H1 (cell line): Measurements from ENCODE around the gene CCDC24.

Source experiments
- BRCA1 ChIP-seq: IDR thresholded peaks from 2 replicates; pipeline ENCODE4 v1.6.1; 2012; ENCODE audit warnings: low read depth, low read length, improper control_type of control experiment
- CEBPB ChIP-seq: IDR thresholded peaks from 2 replicates; pipeline ENCODE4 v1.6.1; 2012; ENCODE audit warnings: low read depth, low read length
- EP300 ChIP-seq, 2 experiments: IDR thresholded peaks; 1 replicate in 1 of 2; 2 replicates in 1 of 2; pipeline ENCODE4 v1.6.1; 2011 to 2012; ENCODE audit warnings: low read depth in 2 of 2, low read length in 2 of 2, mild to moderate bottlenecking in 2 of 2, borderline replicate concordance in 1 of 2, inconsistent platforms in 1 of 2, moderate library complexity in 1 of 2
- EZH2 ChIP-seq: fragments of 200-600 bp; sonication (generic); IDR thresholded peaks from 2 replicates; pipeline ENCODE4 v1.7.1; 2012; ENCODE audit warnings: low read depth, mild to moderate bottlenecking, moderate library complexity, low read length, inconsistent platforms; ENCODE audit not compliant: severe bottlenecking
- FOSL1 ChIP-seq: IDR thresholded peaks from 2 replicates; pipeline ENCODE4 v1.6.1; 2011; ENCODE audit warnings: mild to moderate bottlenecking, low read depth, low read length, moderate library complexity; ENCODE audit not compliant: insufficient read depth
- GABPA ChIP-seq: IDR thresholded peaks from 2 replicates; pipeline ENCODE4 v1.6.1; 2011; ENCODE audit warnings: mild to moderate bottlenecking, low read length, moderate library complexity, borderline replicate concordance; ENCODE audit not compliant: insufficient read depth
- JUN ChIP-seq: IDR thresholded peaks from 2 replicates; pipeline ENCODE4 v1.6.1; 2011; ENCODE audit warnings: low read depth, mild to moderate bottlenecking, improper control_type of control experiment, low read length
- POLR2A ChIP-seq, 2 experiments: IDR thresholded peaks; 1 replicate in 1 of 2; 2 replicates in 1 of 2; pipeline ENCODE4 v1.6.1; 2011; ENCODE audit warnings: low read depth in 2 of 2, low read length in 2 of 2, mild to moderate bottlenecking in 2 of 2; ENCODE audit errors: control extremely low read depth in 1 of 2
- RXRA ChIP-seq: IDR thresholded peaks from 2 replicates; pipeline ENCODE4 v1.6.1; 2011; ENCODE audit warnings: low read depth, mild to moderate bottlenecking, low read length, moderate library complexity; ENCODE audit not compliant: insufficient read depth
- SIN3A ChIP-seq, 2 experiments: IDR thresholded peaks in 1 of 2; conservative IDR thresholded peaks in 1 of 2; 2 replicates each; pipeline ENCODE4 v1.6.1; 2011 to 2012; ENCODE audit warnings: low read length in 2 of 2, improper control_type of control experiment in 1 of 2, low read depth in 1 of 2, mild to moderate bottlenecking in 1 of 2
- TF ChIP-seq, protein P1 (sequence below), 3 experiments: IDR thresholded peaks; 1 replicate in 2 of 3; 2 replicates in 1 of 3; pipeline versions ENCODE4 v1.5.1 to v1.6.1; 2011; ENCODE audit warnings: low read length in 3 of 3, mild to moderate bottlenecking in 3 of 3, inconsistent platforms in 2 of 3, low read depth in 1 of 3, moderate library complexity in 1 of 3; ENCODE audit not compliant: insufficient read depth in 1 of 3; ENCODE audit errors: control extremely low read depth in 1 of 3
- TF ChIP-seq, protein P2 (sequence below): IDR thresholded peaks from 2 replicates; pipeline ENCODE4 v1.6.1; 2012; ENCODE audit warnings: inconsistent platforms

DNA sequence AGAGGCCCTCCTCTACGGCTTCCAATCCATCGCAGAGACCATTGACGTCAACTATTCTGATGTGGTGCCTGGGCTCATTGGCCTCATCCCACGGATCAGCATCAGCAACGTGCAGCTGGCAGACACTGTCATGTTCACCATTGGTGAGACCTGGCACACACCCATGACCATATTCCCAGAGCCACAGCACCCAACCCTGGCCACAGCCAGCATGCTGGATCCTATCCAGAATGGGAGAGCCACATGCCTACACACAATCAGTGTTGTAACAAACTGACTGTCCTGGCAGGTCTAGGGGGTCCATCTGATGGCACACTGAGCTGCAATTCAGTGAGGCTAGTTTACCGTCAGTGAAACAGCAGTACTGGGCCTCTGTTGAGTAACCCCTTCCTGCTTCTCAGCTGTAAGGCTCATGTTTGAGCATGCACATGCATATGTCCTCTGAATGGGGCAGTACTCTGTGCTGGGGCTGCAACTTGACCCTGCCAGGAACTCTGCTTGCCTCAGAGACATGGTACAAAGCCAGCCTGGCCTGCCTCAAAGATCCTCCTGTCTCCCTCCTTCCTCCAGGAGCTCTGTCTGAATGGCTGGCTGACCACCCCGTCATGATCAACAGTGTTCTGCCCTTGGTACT is 33.9 kb upstream of the CCDC24 start:
- TF ChIP-seq EP300 (IDR thresholded peaks at IDR 0.05; ENCODE audit: borderline replicate concordance in 1 of 2, low read depth in 2 of 2, low read length in 2 of 2) = no peak
- TF ChIP-seq, protein P1, sequence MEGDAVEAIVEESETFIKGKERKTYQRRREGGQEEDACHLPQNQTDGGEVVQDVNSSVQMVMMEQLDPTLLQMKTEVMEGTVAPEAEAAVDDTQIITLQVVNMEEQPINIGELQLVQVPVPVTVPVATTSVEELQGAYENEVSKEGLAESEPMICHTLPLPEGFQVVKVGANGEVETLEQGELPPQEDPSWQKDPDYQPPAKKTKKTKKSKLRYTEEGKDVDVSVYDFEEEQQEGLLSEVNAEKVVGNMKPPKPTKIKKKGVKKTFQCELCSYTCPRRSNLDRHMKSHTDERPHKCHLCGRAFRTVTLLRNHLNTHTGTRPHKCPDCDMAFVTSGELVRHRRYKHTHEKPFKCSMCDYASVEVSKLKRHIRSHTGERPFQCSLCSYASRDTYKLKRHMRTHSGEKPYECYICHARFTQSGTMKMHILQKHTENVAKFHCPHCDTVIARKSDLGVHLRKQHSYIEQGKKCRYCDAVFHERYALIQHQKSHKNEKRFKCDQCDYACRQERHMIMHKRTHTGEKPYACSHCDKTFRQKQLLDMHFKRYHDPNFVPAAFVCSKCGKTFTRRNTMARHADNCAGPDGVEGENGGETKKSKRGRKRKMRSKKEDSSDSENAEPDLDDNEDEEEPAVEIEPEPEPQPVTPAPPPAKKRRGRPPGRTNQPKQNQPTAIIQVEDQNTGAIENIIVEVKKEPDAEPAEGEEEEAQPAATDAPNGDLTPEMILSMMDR (IDR thresholded peaks at IDR 0.05; ENCODE audit: control extremely low read depth in 1 of 3, insufficient read depth in 1 of 3, low read depth in 1 of 3, low read length in 3 of 3) = no peak
- no peak for TF ChIP-seq CEBPB
- TF ChIP-seq, protein P2, sequence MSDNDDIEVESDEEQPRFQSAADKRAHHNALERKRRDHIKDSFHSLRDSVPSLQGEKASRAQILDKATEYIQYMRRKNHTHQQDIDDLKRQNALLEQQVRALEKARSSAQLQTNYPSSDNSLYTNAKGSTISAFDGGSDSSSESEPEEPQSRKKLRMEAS = no peak
- no peak for TF ChIP-seq JUN
- no peak for TF ChIP-seq GABPA
- no peak for TF ChIP-seq BRCA1
- TF ChIP-seq FOSL1 = no peak
- TF ChIP-seq RXRA = no peak
- no peak for TF ChIP-seq POLR2A (IDR thresholded peaks at IDR 0.05; ENCODE audit: control extremely low read depth in 1 of 2, low read depth in 2 of 2, low read length in 2 of 2)
- TF ChIP-seq SIN3A (conservative IDR thresholded peaks at IDR 0.05 in 1 of 2, IDR thresholded peaks at IDR 0.05 in 1 of 2; ENCODE audit: low read depth in 1 of 2, low read length in 2 of 2) = no peak
- no peak for TF ChIP-seq EZH2
